HEK293T (cell line): ENCODE results near the gene FHIT.

Experiments used
- CTBP1 ChIP-seq: fragments of 450-650 bp; IDR thresholded peaks from 2 replicates; pipeline ENCODE4 v1.6.1; 2016; ENCODE audit warnings: borderline replicate concordance
- ELF4 ChIP-seq: fragments of 450-650 bp; IDR thresholded peaks from 2 replicates; pipeline ENCODE4 v1.6.1; 2017; ENCODE audit warnings: antibody characterized with exemption
- FOXA1 ChIP-seq: fragments of 450-650 bp; IDR thresholded peaks from 2 replicates; pipeline ENCODE4 v1.6.1; 2016; ENCODE audit warnings: mild to moderate bottlenecking
- FOXK2 ChIP-seq: fragments of 450-650 bp; IDR thresholded peaks from 2 replicates; pipeline ENCODE4 v1.6.1; 2016; ENCODE audit warnings: mild to moderate bottlenecking
- FOXM1 ChIP-seq: fragments of 450-650 bp; IDR thresholded peaks from 2 replicates; pipeline ENCODE4 v1.6.1; 2017; ENCODE audit warnings: mild to moderate bottlenecking, borderline replicate concordance
- L3MBTL2 ChIP-seq: fragments of 450-650 bp; conservative IDR thresholded peaks from 2 replicates; pipeline ENCODE4 v1.6.1; 2016; ENCODE audit warnings: mild to moderate bottlenecking
- SP1 ChIP-seq: fragments of 450-650 bp; IDR thresholded peaks from 2 replicates; pipeline ENCODE4 v1.6.1; 2017
- TARDBP ChIP-seq: fragments of 450-650 bp; IDR thresholded peaks from 2 replicates; pipeline ENCODE4 v1.6.1; 2016
- ZNF384 ChIP-seq: fragments of 450-650 bp; IDR thresholded peaks from 2 replicates; pipeline ENCODE4 v1.6.1; 2016

DNA sequence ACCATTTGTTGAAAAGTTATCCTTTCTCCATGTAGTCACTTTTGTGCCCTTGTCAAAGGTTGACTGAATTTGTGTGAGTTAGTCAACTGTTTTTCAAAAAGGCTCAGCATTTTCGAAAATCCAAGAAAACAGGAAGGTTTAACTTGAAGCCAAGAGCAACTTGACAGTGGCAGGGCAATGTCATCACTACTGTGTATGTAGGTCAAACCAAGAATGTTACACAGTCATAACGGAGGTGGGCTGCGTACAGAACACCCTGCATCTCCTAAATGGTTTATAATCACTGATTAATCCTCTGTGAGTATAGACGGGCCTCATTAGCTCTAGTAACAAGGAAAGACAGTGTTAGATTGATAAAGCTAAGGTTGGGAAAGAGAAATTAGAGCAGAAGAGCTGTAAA is 1064.9 kb downstream of the FHIT start:
- no peak for TF ChIP-seq FOXA1
- TF ChIP-seq FOXK2: no peak
- no peak for TF ChIP-seq FOXM1
- TF ChIP-seq TARDBP: no peak
- no peak for TF ChIP-seq ELF4
- no peak for TF ChIP-seq ZNF384
- no peak for TF ChIP-seq L3MBTL2
- no peak for TF ChIP-seq CTBP1
- no peak for TF ChIP-seq SP1
